HepG2 (cell line): ENCODE data around the gene MMP24OS. TPM values are rescaled to one million over a fixed set of nuclear protein-coding genes. Genes with fewer than 3 reads are reported as not detected.

ENCODE experiments used
- AGO2 ChIP-seq: fragments of 200-400 bp; formaldehyde crosslinking; optimal IDR thresholded peaks from 2 replicates; pipeline ENCODE3; 2017; ENCODE audit warnings: mild to moderate bottlenecking, low read depth, low read length, moderate library complexity
- ARNT2 ChIP-seq: sonication (generic); formaldehyde crosslinking; IDR thresholded peaks from 2 replicates; pipeline ENCODE4 v1.8.0; 2022; ENCODE audit warnings: mild to moderate bottlenecking, low read depth, missing genetic modification reagents, moderate library complexity
- EP300 ChIP-seq, 3 experiments: sonication (generic) in 1 of 3; formaldehyde crosslinking in 1 of 3; IDR thresholded peaks; 2 replicates each; pipeline versions ENCODE4 v1.5.1 to v1.6.1; 2011 to 2020; ENCODE audit warnings: low read depth in 2 of 3, low read length in 2 of 3, borderline replicate concordance in 1 of 3, improper control_type of control experiment in 1 of 3, mild to moderate bottlenecking in 1 of 3, missing genetic modification reagents in 1 of 3, moderate library complexity in 1 of 3
- ETV5 ChIP-seq: IDR thresholded peaks from 2 replicates; pipeline ENCODE4 v1.6.1; 2018; ENCODE audit warnings: missing biosample characterization, missing genetic modification reagents, inconsistent platforms, borderline replicate concordance
- GABPA ChIP-seq, 2 experiments: IDR thresholded peaks; 2 replicates each; pipeline ENCODE4 v1.6.1; 2011 to 2016; ENCODE audit warnings: low read depth in 2 of 2, low read length in 1 of 2, missing biosample characterization in 1 of 2, missing genetic modification characterization in 1 of 2
- HBP1 ChIP-seq: IDR thresholded peaks from 2 replicates; pipeline ENCODE4 v1.6.1; 2016; ENCODE audit warnings: low read depth, control low read depth
- HHEX ChIP-seq: IDR thresholded peaks from 2 replicates; pipeline ENCODE4 v1.6.1; 2016; ENCODE audit warnings: control low read depth
- NFE2 ChIP-seq: sonication (generic); formaldehyde crosslinking; IDR thresholded peaks from 2 replicates; pipeline ENCODE4 v1.4.0; 2020; ENCODE audit warnings: missing genetic modification reagents
- RFXAP ChIP-seq: sonication (generic); formaldehyde crosslinking; IDR thresholded peaks from 2 replicates; pipeline ENCODE4 v1.4.0; 2020; ENCODE audit warnings: missing genetic modification reagents, borderline replicate concordance
- SNAI1 ChIP-seq: sonication (generic); formaldehyde crosslinking; IDR thresholded peaks from 2 replicates; pipeline ENCODE4 v1.5.0; 2020; ENCODE audit warnings: mild to moderate bottlenecking, missing genetic modification reagents, borderline replicate concordance
- SOX5 ChIP-seq: IDR thresholded peaks from 2 replicates; pipeline ENCODE4 v1.6.1; 2016; ENCODE audit warnings: borderline replicate concordance
- THYN1 ChIP-seq: sonication (generic); formaldehyde crosslinking; IDR thresholded peaks from 2 replicates; pipeline ENCODE4 v1.8.1; 2023; ENCODE audit warnings: low read depth, mild to moderate bottlenecking, moderate library complexity, missing genetic modification reagents, borderline replicate concordance
- ZBTB49 ChIP-seq: sonication (generic); formaldehyde crosslinking; IDR thresholded peaks from 2 replicates; pipeline ENCODE4 v1.4.0; 2020; ENCODE audit warnings: missing genetic modification reagents, borderline replicate concordance
- ZNF225 ChIP-seq: sonication (generic); formaldehyde crosslinking; IDR thresholded peaks from 2 replicates; pipeline ENCODE4 v1.4.0; 2020; ENCODE audit warnings: mild to moderate bottlenecking, missing genetic modification reagents
- ZSCAN22 ChIP-seq: sonication (generic); formaldehyde crosslinking; IDR thresholded peaks from 2 replicates; pipeline ENCODE4 v1.4.0; 2020; ENCODE audit warnings: mild to moderate bottlenecking, missing genetic modification reagents
- polyA plus RNA-seq, 8 experiments: library from polyadenylated mRNA; depleted of rRNA in 3 of 8; stranded (reverse) in 7 of 8; unstranded in 1 of 8; fragments of >200 nt; fragmentation: Illumina TruSeq in 4 of 8; extraction: Trizol in 4 of 8; gene quantifications; 2 replicates each; pipeline versions ENCODE4 v1.2.1 to v1.2.3, GENCODE V29; 2011 to 2016; ENCODE audit warnings: low read depth in 4 of 8, missing spikeins in 1 of 8, mixed read lengths in 1 of 8; ENCODE audit not compliant: insufficient read depth in 1 of 8
- total RNA-seq, 5 experiments: library from RNA; depleted of rRNA; stranded (reverse); fragments of >200 nt; fragmentation: Illumina TruSeq; extraction: Trizol; gene quantifications; 2 replicates each; pipeline ENCODE4 v1.2.3, GENCODE V29; 2016; ENCODE audit warnings: low read depth in 1 of 5
- TF ChIP-seq, protein P1 (sequence below): sonication (generic); formaldehyde crosslinking; IDR thresholded peaks from 2 replicates; pipeline ENCODE4 v1.5.0; 2020; ENCODE audit warnings: missing genetic modification reagents
- TF ChIP-seq, protein P2 (sequence below): IDR thresholded peaks from 2 replicates; pipeline ENCODE4 v1.6.1; 2016; ENCODE audit warnings: mild to moderate bottlenecking, missing biosample characterization, missing genetic modification reagents
- TF ChIP-seq, protein P3 (sequence below): sonication (generic); formaldehyde crosslinking; IDR thresholded peaks from 2 replicates; pipeline ENCODE4 v1.4.0; 2020; ENCODE audit warnings: missing genetic modification reagents, mild to moderate bottlenecking, borderline replicate concordance
- TF ChIP-seq, protein P4 (sequence below): sonication (generic); formaldehyde crosslinking; IDR thresholded peaks from 2 replicates; pipeline ENCODE4 v1.4.0; 2020; ENCODE audit warnings: low read depth, mild to moderate bottlenecking, missing genetic modification reagents

Gene MMP24OS
- total and polyA plus RNA-seq, 2 of the 13 experiments (the other 11 are each of a cell fraction or from before 2014, with no cell fraction given) = 6.0 to 8.5 TPM

DNA sequence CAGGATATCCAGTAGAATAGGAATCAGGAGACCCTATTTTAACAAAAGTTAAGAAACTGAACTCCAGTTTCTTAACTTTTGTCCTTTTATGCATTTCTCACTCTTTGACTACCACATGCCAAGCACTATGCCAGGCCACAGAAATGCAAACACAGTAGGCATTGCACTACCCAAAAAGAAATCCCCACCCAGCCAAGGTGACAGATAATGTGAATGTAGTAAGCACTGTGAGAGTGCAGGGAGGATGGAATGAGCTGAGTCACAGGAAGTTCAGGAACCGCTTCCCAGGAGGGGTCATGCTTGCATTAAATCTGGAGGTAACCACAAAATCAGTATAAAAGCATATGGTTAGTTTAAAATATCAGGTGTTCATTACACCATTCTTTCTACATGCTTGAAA, 34.4 kb upstream of the MMP24OS start (continued):
- TF ChIP-seq EP300 (IDR thresholded peaks at IDR 0.05; ENCODE audit: low read depth in 2 of 2, low read length in 2 of 2) (no peak), EP300 (CRISPR knock-in tag; IDR thresholded peaks at IDR 0.05; ENCODE audit: borderline replicate concordance) (0 out of 2 replicates have a peak, but pooled peaks have one; percentile 17), NFE2 (CRISPR knock-in tag) (peak; percentile 84), ARNT2 (CRISPR knock-in tag) (no peak), HBP1 (CRISPR knock-in tag) (no peak), AGO2 (no peak), SNAI1 (CRISPR knock-in tag) (no peak), SOX5 (CRISPR knock-in tag) (no peak), ZNF225 (CRISPR knock-in tag) (no peak), ZSCAN22 (no peak), ETV5 (peak; percentile 59; the same call in 1 of the 2 replicates), ZBTB49 (CRISPR knock-in tag) (no peak), HHEX (CRISPR knock-in tag) (no peak), RFXAP (CRISPR knock-in tag) (no peak), THYN1 (CRISPR knock-in tag) (no peak), GABPA (IDR thresholded peaks at IDR 0.05; ENCODE audit: low read depth, low read length) (no peak), GABPA (CRISPR knock-in tag; IDR thresholded peaks at IDR 0.05; ENCODE audit: low read depth) (peak; percentile 47)
- TF ChIP-seq, protein P1, sequence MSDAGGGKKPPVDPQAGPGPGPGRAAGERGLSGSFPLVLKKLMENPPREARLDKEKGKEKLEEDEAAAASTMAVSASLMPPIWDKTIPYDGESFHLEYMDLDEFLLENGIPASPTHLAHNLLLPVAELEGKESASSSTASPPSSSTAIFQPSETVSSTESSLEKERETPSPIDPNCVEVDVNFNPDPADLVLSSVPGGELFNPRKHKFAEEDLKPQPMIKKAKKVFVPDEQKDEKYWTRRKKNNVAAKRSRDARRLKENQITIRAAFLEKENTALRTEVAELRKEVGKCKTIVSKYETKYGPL (CRISPR knock-in tag) = no peak
- TF ChIP-seq, protein P2, sequence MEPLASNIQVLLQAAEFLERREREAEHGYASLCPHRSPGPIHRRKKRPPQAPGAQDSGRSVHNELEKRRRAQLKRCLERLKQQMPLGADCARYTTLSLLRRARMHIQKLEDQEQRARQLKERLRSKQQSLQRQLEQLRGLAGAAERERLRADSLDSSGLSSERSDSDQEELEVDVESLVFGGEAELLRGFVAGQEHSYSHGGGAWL = no peak
- TF ChIP-seq, protein P3, sequence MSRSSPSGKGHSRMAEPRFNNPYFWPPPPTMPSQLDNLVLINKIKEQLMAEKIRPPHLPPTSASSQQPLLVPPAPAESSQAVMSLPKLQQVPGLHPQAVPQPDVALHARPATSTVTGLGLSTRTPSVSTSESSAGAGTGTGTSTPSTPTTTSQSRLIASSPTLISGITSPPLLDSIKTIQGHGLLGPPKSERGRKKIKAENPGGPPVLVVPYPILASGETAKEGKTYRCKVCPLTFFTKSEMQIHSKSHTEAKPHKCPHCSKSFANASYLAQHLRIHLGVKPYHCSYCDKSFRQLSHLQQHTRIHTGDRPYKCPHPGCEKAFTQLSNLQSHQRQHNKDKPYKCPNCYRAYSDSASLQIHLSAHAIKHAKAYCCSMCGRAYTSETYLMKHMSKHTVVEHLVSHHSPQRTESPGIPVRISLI (CRISPR knock-in tag) = no peak
- TF ChIP-seq, protein P4, sequence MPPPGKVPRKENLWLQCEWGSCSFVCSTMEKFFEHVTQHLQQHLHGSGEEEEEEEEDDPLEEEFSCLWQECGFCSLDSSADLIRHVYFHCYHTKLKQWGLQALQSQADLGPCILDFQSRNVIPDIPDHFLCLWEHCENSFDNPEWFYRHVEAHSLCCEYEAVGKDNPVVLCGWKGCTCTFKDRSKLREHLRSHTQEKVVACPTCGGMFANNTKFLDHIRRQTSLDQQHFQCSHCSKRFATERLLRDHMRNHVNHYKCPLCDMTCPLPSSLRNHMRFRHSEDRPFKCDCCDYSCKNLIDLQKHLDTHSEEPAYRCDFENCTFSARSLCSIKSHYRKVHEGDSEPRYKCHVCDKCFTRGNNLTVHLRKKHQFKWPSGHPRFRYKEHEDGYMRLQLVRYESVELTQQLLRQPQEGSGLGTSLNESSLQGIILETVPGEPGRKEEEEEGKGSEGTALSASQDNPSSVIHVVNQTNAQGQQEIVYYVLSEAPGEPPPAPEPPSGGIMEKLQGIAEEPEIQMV (CRISPR knock-in tag) = no peak
